GM10248 (cell line): ENCODE measurements around the gene TLR3.

Experiments
- CTCF ChIA-PET: fragments of 300-600 bp; sonication (Branson Sonifier 250); formaldehyde crosslinking; extraction: SDS; loops from one replicate; lab custom pipeline; 2021; ENCODE audit warnings: antibody characterized with exemption; lab: Yijun Ruan, JAX
- POLR2A ChIA-PET: fragments of 350-650 bp; sonication (Branson Sonifier 250); formaldehyde crosslinking; extraction: SDS; loops from one replicate; lab custom pipeline; 2020; ENCODE audit warnings: antibody characterized with exemption; lab: Yijun Ruan, JAX
- DNase-seq: peaks from one replicate; pipeline ENCODE4 v3.0.0; 2012; ENCODE audit errors: extremely low spot score
- TF ChIP-seq, protein P1 (sequence below): IDR thresholded peaks from 2 replicates; pipeline ENCODE4 v1.5.1; 2012; ENCODE audit warnings: mild to moderate bottlenecking, low read depth; ENCODE audit errors: extremely low read depth, missing control alignments, control extremely low read depth

The TLR3 gene

DNA sequence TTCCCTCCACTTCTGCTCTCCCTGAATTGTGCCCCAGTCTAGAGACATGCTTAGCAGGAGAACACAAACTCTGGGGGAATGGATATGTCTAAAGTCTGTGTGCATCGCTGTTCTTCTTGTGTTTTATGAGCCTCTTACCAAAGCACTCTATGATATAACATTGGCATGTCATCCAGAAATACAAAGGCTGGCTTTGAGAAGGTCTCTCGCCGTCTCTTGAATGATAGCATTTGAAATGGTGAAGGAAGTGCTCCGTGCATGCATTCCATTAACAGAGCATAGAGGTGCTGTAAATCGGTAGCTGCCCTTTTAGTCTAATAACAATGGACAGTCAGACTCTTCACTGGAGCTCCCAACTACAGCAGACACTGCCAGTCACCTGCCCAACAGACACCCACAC, 28.4 kb downstream of the TLR3 start:
- CTCF ChIA-PET = no interaction called here
- no peak for DNase-seq
- TF ChIP-seq, protein P1, sequence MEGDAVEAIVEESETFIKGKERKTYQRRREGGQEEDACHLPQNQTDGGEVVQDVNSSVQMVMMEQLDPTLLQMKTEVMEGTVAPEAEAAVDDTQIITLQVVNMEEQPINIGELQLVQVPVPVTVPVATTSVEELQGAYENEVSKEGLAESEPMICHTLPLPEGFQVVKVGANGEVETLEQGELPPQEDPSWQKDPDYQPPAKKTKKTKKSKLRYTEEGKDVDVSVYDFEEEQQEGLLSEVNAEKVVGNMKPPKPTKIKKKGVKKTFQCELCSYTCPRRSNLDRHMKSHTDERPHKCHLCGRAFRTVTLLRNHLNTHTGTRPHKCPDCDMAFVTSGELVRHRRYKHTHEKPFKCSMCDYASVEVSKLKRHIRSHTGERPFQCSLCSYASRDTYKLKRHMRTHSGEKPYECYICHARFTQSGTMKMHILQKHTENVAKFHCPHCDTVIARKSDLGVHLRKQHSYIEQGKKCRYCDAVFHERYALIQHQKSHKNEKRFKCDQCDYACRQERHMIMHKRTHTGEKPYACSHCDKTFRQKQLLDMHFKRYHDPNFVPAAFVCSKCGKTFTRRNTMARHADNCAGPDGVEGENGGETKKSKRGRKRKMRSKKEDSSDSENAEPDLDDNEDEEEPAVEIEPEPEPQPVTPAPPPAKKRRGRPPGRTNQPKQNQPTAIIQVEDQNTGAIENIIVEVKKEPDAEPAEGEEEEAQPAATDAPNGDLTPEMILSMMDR = no peak
- POLR2A ChIA-PET = no interaction called here

DNA sequence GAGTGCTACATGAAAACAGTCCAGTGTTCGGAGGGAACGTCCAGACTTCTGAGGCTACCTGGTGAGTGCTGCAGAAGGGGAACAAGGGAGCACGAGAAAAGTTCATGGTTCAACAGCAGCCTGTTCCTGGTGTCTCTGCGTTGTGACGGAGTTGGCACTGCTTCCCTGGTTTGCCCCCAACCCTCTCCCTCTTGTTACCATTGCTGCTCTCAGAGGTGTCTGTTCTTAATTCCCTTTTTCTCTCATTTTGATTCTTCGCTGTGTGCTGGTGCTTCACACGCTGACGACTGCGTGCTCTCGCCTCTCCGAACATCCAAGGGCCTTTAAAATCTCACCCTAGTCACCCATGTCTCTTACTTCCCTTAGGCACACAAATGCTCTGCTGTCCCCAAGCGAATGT, 34.0 kb downstream of the TLR3 start:
- no peak for DNase-seq
- POLR2A ChIA-PET = no interaction called here
- TF ChIP-seq, protein P1 = no peak
- CTCF ChIA-PET = no interaction called here

DNA sequence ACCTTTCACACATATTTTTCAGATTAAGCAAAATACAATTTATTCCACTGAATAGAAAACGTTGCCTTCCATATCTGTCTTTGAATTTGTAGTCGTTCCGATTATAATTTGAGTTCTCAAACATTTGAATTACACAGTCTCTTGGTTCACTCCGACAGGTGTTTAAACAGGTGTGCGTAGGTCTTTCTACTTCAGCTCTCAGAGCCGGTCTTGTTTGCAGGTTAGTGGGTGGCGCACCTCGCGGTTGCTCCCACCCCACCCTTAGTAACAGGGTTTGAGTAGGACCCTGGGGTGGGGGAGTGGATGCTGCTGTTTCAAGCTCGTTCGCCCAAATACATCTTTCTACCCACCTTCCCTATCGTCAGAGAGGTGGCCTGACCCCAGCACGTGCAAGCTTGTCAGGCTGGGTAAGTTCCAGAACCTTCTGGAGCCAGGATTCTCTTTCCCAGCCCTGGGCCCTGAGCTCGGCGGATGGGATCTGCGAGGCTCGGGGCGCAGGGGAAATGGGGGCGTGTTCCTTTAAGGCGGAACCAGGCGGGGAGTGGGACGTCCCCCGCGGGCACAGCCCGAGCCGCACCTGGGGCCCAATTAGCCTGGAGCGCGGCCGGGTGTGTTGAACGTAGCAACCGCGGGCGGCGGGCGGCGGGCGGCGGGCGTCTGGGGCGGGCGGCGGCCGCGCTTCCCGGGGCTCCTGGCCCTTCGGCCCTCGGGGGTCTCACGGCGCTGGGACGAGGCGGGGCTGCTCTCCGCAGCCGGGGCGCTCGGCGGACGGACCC, 35.3 kb downstream of the TLR3 start, which contains the start of gene FAM149A:
Gene FAM149A, plus strand, starts transcription at position 591 of the 776 bp plus-strand sequence.
- TF ChIP-seq, protein P1 = no peak
- CTCF ChIA-PET = no interaction called here
- DNase-seq = peak; percentile 64
- POLR2A ChIA-PET = no interaction called here

DNA sequence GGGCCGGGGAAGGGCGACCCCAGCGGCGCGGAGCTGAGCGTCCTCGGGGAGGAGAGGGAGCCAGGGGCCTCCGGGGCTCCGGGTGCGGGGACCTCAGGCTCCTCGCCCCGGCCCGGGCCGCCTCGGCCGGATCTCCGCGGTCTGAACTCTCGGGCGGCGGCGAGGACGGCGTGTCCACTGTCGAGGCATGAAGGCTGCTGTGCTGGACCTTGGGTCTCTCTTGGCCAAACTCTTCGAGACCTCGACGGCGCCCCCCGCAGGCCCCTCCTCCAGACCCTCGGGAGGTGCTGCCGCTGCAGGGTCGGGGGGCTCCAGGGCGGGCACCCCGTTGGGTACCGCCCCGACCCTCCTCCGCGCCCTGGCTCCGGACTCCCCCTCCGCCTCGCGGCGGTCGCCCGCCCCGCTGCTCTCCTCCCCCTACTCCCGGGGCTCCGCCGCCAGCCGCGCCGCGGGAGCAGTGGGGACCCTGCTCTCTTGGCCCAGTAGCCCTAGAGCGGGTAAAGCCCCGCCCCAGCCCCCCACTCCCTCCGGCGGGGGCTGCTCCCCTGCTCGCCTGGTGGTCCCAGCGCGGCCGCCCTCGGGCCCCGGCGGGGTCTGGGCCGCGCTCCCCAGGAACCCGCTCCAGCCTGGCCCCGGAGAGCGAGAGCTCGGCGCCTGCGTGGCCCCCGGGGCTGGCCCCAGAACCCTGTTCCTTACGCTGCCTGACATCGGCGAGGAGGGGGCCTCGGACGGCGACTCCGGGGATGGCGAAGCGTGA, 36.1 kb downstream of the TLR3 start:
- POLR2A ChIA-PET = no interaction called here
- CTCF ChIA-PET = no interaction called here
- TF ChIP-seq, protein P1 = no peak
- peak; percentile 38 for DNase-seq

DNA sequence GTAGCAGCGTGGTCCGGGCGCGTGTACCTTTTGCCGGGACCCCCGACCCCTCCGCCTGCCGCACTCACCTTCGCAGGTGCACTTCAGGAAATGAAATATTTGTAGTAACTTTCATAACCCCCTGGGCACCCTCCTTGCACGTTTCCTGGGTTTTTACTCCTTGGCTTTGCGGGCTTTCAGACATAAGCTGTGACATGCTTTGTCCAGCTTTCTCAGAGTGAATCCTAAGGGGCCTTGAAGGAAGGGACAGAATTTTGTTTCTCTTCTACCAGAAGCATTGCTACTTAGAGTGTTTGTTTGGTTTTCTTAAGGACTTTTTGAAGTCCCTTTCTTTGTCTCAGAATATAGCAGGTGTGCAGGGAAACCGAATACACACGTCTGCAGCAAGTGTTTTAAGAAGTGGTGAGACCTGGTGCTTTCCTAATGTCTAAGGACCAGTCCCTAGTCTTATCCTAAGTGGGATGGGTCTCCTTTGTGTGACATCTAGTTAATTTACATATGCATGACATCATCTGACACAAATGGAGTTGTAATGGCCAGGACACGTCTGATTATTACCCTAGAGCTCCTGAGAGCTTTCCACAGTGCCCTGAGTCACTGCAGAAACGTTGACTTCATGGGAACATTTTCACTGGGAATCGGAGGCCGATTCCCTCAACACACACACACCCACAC, 36.8 kb downstream of the TLR3 start:
- POLR2A ChIA-PET = no interaction called here
- TF ChIP-seq, protein P1 = no peak
- CTCF ChIA-PET = no interaction called here
- DNase-seq = peak; percentile 31

DNA sequence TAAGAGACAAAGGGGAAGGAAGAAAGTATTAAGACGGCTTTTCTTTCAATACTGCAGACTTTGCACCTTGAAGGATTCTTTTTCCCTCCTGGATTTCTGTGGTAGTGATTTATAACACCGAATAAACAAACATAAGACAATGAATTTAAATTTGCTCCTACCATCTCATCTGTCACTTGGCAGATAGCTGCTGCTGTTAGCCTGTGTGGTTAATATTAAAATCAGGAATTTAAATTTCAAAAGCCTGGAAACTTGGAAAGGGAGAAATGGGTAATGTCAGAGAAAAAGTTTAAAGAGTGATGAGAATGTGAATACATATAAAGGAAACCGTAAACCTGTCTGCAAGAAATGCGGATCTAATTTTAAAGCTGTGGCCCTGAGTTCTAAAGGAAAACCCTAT, 39.0 kb downstream of the TLR3 start:
- ChIA-PET CTCF (no interaction called here), POLR2A (no interaction called here)
- TF ChIP-seq, protein P1 = no peak
- DNase-seq = no peak
